HL-60 (cell line): ENCODE measurements around the gene PRR5.

Experiments
- CTCF ChIP-seq: IDR thresholded peaks from one replicate; pipeline ENCODE4 v1.5.1; 2011; ENCODE audit warnings: low read length, control low read depth, inconsistent platforms; ENCODE audit not compliant: insufficient read depth
- GABPA ChIP-seq: IDR thresholded peaks from 2 replicates; pipeline ENCODE4 v1.6.1; 2012; ENCODE audit warnings: low read depth
- POLR2AphosphoS5 ChIP-seq: IDR thresholded peaks from 2 replicates; pipeline ENCODE4 v1.6.1; 2012; ENCODE audit warnings: low read depth
- SPI1 ChIP-seq: IDR thresholded peaks from 2 replicates; pipeline ENCODE4 v1.6.1; 2012; ENCODE audit warnings: low read depth, mild to moderate bottlenecking, borderline replicate concordance
- TF ChIP-seq, protein P1 (sequence below): IDR thresholded peaks from 2 replicates; pipeline ENCODE4 v1.6.1; 2012; ENCODE audit warnings: low read depth; ENCODE audit not compliant: insufficient replicate concordance

GRCh38 chr22:44748524-44748923, 46.5 kb downstream of the PRR5 start:
- no peak for TF ChIP-seq CTCF
- no peak for TF ChIP-seq POLR2AphosphoS5
- no peak for TF ChIP-seq SPI1
- TF ChIP-seq GABPA, result no peak
- TF ChIP-seq, protein P1, sequence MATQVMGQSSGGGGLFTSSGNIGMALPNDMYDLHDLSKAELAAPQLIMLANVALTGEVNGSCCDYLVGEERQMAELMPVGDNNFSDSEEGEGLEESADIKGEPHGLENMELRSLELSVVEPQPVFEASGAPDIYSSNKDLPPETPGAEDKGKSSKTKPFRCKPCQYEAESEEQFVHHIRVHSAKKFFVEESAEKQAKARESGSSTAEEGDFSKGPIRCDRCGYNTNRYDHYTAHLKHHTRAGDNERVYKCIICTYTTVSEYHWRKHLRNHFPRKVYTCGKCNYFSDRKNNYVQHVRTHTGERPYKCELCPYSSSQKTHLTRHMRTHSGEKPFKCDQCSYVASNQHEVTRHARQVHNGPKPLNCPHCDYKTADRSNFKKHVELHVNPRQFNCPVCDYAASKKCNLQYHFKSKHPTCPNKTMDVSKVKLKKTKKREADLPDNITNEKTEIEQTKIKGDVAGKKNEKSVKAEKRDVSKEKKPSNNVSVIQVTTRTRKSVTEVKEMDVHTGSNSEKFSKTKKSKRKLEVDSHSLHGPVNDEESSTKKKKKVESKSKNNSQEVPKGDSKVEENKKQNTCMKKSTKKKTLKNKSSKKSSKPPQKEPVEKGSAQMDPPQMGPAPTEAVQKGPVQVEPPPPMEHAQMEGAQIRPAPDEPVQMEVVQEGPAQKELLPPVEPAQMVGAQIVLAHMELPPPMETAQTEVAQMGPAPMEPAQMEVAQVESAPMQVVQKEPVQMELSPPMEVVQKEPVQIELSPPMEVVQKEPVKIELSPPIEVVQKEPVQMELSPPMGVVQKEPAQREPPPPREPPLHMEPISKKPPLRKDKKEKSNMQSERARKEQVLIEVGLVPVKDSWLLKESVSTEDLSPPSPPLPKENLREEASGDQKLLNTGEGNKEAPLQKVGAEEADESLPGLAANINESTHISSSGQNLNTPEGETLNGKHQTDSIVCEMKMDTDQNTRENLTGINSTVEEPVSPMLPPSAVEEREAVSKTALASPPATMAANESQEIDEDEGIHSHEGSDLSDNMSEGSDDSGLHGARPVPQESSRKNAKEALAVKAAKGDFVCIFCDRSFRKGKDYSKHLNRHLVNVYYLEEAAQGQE, result no peak
